Measurements from ENCODE around the gene LINS1.

DNA sequence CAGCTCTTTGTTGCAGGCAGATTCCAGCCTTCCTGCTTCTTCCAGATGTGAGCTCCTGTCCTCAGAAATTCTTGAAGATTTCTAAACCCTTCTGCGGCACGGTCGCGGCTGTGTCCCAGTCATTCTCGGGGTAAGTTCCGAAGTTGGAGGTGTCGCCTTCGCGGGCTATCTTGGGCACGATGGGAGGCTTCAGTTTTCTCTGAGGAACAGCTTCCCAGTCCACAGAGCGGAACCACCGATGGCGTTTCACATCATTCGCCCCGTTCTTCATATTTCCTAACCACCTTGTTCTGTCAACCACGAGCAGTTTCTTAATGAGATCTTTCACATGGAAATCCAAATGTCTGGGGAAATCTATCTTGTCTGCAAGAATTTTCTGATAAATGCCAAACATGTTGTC lies 48.5 kb downstream of the LINS1 start:
- TF ChIP-seq, protein P1, sequence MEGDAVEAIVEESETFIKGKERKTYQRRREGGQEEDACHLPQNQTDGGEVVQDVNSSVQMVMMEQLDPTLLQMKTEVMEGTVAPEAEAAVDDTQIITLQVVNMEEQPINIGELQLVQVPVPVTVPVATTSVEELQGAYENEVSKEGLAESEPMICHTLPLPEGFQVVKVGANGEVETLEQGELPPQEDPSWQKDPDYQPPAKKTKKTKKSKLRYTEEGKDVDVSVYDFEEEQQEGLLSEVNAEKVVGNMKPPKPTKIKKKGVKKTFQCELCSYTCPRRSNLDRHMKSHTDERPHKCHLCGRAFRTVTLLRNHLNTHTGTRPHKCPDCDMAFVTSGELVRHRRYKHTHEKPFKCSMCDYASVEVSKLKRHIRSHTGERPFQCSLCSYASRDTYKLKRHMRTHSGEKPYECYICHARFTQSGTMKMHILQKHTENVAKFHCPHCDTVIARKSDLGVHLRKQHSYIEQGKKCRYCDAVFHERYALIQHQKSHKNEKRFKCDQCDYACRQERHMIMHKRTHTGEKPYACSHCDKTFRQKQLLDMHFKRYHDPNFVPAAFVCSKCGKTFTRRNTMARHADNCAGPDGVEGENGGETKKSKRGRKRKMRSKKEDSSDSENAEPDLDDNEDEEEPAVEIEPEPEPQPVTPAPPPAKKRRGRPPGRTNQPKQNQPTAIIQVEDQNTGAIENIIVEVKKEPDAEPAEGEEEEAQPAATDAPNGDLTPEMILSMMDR (IDR thresholded peaks at IDR 0.05) = no peak
- no peak for TF ChIP-seq POLR2A (IDR thresholded peaks at IDR 0.05)

All from sigmoid colon (tissue), 3 donors.